Keratinocyte (primary cell): Measurements from ENCODE around the gene MEIS2. TPM values are rescaled to one million over a fixed set of nuclear protein-coding genes. Genes with fewer than 3 reads are reported as not detected.

Experiments
- DNase-seq: peaks from one replicate; pipeline ENCODE4 v3.0.0-alpha.2; 2011; ENCODE audit warnings: low read depth, missing footprints, low spot score
- FAIRE-seq: peaks from 2 replicates; lab custom pipeline; 2011; peaks lifted over from hg19 to GRCh38; lab: Jason Lieb, UNC
- H2AFZ ChIP-seq: 2 replicates; pipeline ENCODE4 v1.6.0; 2012; ENCODE audit warnings: low read length, control low read depth, inconsistent platforms; ENCODE audit not compliant: control insufficient read depth
- H3K27ac ChIP-seq: 2 replicates; pipeline ENCODE4 v1.5.1; 2011; ENCODE audit warnings: low read length; ENCODE audit not compliant: control insufficient read depth, insufficient read depth
- H3K27me3 ChIP-seq: 3 replicates; pipeline ENCODE4 v1.6.0; 2011; ENCODE audit warnings: low read length; ENCODE audit not compliant: control insufficient read depth, insufficient read depth; ENCODE audit errors: extremely low read depth
- H3K36me3 ChIP-seq, 2 experiments: 2 replicates in 1 of 2; 3 replicates in 1 of 2; pipeline ENCODE4 v1.5.1; 2011; ENCODE audit warnings: low read length in 2 of 2, mild to moderate bottlenecking in 1 of 2; ENCODE audit not compliant: control insufficient read depth in 2 of 2, insufficient read depth in 2 of 2; ENCODE audit errors: extremely low read depth in 1 of 2
- H3K4me1 ChIP-seq: 3 replicates; pipeline ENCODE4 v1.5.1; 2011; ENCODE audit warnings: low read length; ENCODE audit not compliant: control insufficient read depth, insufficient read depth; ENCODE audit errors: extremely low read depth
- H3K4me2 ChIP-seq: 3 replicates; pipeline ENCODE4 v1.6.0; 2011; ENCODE audit warnings: low read depth, low read length; ENCODE audit not compliant: control insufficient read depth, insufficient read depth; ENCODE audit errors: extremely low read depth
- H3K4me3 ChIP-seq, 3 experiments: fragments of 200-600 bp in 1 of 3; sonication (generic) in 1 of 3; 2 replicates in 2 of 3; 3 replicates in 1 of 3; pipeline ENCODE4 v1.5.1; 2011 to 2016; ENCODE audit warnings: low read length in 3 of 3, mild to moderate bottlenecking in 3 of 3, control low read depth in 2 of 3, inconsistent platforms in 1 of 3, low read depth in 1 of 3, mixed read lengths in 1 of 3, mixed run types in 1 of 3, moderate library complexity in 1 of 3; ENCODE audit not compliant: control insufficient read depth in 2 of 3, insufficient read depth in 2 of 3; ENCODE audit errors: extremely low read depth in 1 of 3
- H3K79me2 ChIP-seq: 2 replicates; pipeline ENCODE4 v1.6.0; 2012; ENCODE audit warnings: low read length; ENCODE audit not compliant: control insufficient read depth, insufficient read depth
- H3K9ac ChIP-seq: 3 replicates; pipeline ENCODE4 v1.6.0; 2011; ENCODE audit warnings: low read length; ENCODE audit not compliant: control insufficient read depth, insufficient read depth; ENCODE audit errors: extremely low read depth
- H3K9me1 ChIP-seq: 3 replicates; pipeline ENCODE4 v1.6.0; 2011; ENCODE audit warnings: low read length; ENCODE audit not compliant: control insufficient read depth, insufficient read depth; ENCODE audit errors: extremely low read depth
- H3K9me3 ChIP-seq: 2 replicates; pipeline ENCODE4 v1.5.1; 2012; ENCODE audit warnings: low read depth, low read length; ENCODE audit not compliant: control insufficient read depth
- H4K20me1 ChIP-seq: 3 replicates; pipeline ENCODE4 v1.6.0; 2011; ENCODE audit warnings: low read length; ENCODE audit not compliant: control insufficient read depth, insufficient read depth; ENCODE audit errors: extremely low read depth
- EZH2 ChIP-seq: IDR thresholded peaks from one replicate; pipeline ENCODE4 v1.6.1; 2012; ENCODE audit warnings: inconsistent platforms, mild to moderate bottlenecking, low read length, moderate library complexity
- dilution Hi-C: fragments of 300-500 bp; cut with MboI; formaldehyde crosslinking; loops from one replicate; pipeline ENCODE4 v1.7.0; 2020; ENCODE audit warnings: low sequenced_read_pairs; ENCODE audit not compliant: extremely low pct_ligation_motif_present
- polyA plus RNA-seq, 5 experiments: library from polyadenylated mRNA; depleted of rRNA in 3 of 5; stranded (reverse) in 3 of 5; stranded (forward) in 1 of 5; unstranded in 1 of 5; fragments of >200 nt; gene quantifications; 1 replicate in 1 of 5; 2 replicates in 3 of 5; 3 replicates in 1 of 5; pipeline versions ENCODE4 v1.2.1 to v1.2.3, GENCODE V29; 2011 to 2012; ENCODE audit warnings: missing spikeins in 2 of 5, low read depth in 1 of 5, low replicate concordance in 1 of 5
- small RNA-seq, 3 experiments: library from RNA; depleted of rRNA; stranded (forward); fragments of <200 nt; gene quantifications; one replicate each; pipeline ENCODE3, GENCODE V24; 2012; ENCODE audit warnings: low read depth in 3 of 3, low replicate concordance in 1 of 3; ENCODE audit not compliant: insufficient read length in 3 of 3
- TF ChIP-seq, protein P1 (sequence below), 3 experiments: IDR thresholded peaks in 1 of 3; conservative IDR thresholded peaks in 1 of 3; optimal IDR thresholded peaks in 1 of 3; 2 replicates in 2 of 3; 3 replicates in 1 of 3; pipeline versions ENCODE3 to v1.5.1; 2011; ENCODE audit warnings: low read length in 3 of 3, mild to moderate bottlenecking in 3 of 3, moderate library complexity in 2 of 3, control low read depth in 1 of 3, inconsistent platforms in 1 of 3; ENCODE audit not compliant: insufficient read depth in 2 of 3; ENCODE audit errors: extremely low read depth in 1 of 3

MEIS2 gene
- polyA plus RNA-seq, 1 donor (not counting 4 experiments of a cell fraction or from before 2014, with no cell fraction given), result 11.4 TPM

GRCh38 chr15:36843822-36844221 lies 256.5 kb downstream of the MEIS2 start:
- H3K9me1 ChIP-seq, result no peaks in the 10 kb centered on the region

GRCh38 chr15:36841193-36841592 lies 259.2 kb downstream of the MEIS2 start:
- no peaks in the 10 kb centered on the region for H3K79me2 ChIP-seq
- H3K27ac ChIP-seq, result no peak overlapping the region
- dilution Hi-C loops, result no loop called here
- DNase-seq (no peak), FAIRE-seq (no peak)
- no peaks in the 10 kb centered on the region for H3K9me3 ChIP-seq
- TF ChIP-seq EZH2, result no peak
- TF ChIP-seq, protein P1, sequence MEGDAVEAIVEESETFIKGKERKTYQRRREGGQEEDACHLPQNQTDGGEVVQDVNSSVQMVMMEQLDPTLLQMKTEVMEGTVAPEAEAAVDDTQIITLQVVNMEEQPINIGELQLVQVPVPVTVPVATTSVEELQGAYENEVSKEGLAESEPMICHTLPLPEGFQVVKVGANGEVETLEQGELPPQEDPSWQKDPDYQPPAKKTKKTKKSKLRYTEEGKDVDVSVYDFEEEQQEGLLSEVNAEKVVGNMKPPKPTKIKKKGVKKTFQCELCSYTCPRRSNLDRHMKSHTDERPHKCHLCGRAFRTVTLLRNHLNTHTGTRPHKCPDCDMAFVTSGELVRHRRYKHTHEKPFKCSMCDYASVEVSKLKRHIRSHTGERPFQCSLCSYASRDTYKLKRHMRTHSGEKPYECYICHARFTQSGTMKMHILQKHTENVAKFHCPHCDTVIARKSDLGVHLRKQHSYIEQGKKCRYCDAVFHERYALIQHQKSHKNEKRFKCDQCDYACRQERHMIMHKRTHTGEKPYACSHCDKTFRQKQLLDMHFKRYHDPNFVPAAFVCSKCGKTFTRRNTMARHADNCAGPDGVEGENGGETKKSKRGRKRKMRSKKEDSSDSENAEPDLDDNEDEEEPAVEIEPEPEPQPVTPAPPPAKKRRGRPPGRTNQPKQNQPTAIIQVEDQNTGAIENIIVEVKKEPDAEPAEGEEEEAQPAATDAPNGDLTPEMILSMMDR (optimal IDR thresholded peaks at IDR 0.05 in 1 of 3, IDR thresholded peaks at IDR 0.05 in 1 of 3, conservative IDR thresholded peaks at IDR 0.05 in 1 of 3; ENCODE audit: extremely low read depth in 1 of 3, insufficient read depth in 2 of 3, low read length in 3 of 3), result no peak
- H3K4me3 ChIP-seq, result no peak overlapping the region
- H3K4me2 ChIP-seq, result no peak overlapping the region
- H3K9ac ChIP-seq, result no peak overlapping the region
- H3K9me1 ChIP-seq, result no peaks in the 10 kb centered on the region
- no peak overlapping the region for H2AFZ ChIP-seq
- no peaks in the 10 kb centered on the region for H3K4me1 ChIP-seq
- no peaks in the 10 kb centered on the region for H4K20me1 ChIP-seq
- peaks cover 5% of the 10 kb centered on the region for H3K27me3 ChIP-seq
- H3K36me3 ChIP-seq, result no peaks in the 10 kb centered on the region

More at GRCh38 chr15:36843822-36844221, 256.5 kb downstream of the MEIS2 start:
- Histone ChIP-seq H3K9ac (no peak overlapping the region), H3K36me3 (no peaks in the 10 kb centered on the region), H3K4me1 (no peaks in the 10 kb centered on the region), H3K27me3 (peaks cover 5% of the 10 kb centered on the region), H3K27ac (no peak overlapping the region), H2AFZ (no peak overlapping the region), H4K20me1 (no peaks in the 10 kb centered on the region), H3K79me2 (no peaks in the 10 kb centered on the region), H3K4me2 (no peak overlapping the region), H3K9me3 (no peaks in the 10 kb centered on the region), H3K4me3 (no peak overlapping the region)
- TF ChIP-seq, protein P1 (optimal IDR thresholded peaks at IDR 0.05 in 1 of 3, IDR thresholded peaks at IDR 0.05 in 1 of 3, conservative IDR thresholded peaks at IDR 0.05 in 1 of 3; ENCODE audit: extremely low read depth in 1 of 3, insufficient read depth in 2 of 3, low read length in 3 of 3), result no peak
- dilution Hi-C loops, result no loop called here
- FAIRE-seq (no peak), DNase-seq (no peak)

Small RNA genes within 50 kb of the gene (small RNA-seq; reads per million reads assigned to genes)
- gene MIR8063 (0 reads per million in 3 experiments), gene RF00012 (0 reads per million in 3 experiments), gene RF00019 (0 reads per million in 3 experiments)
